MG63 (cell line): Measurements from ENCODE around the gene MRFAP1. TPM values are rescaled to one million over a fixed set of nuclear protein-coding genes. Genes with fewer than 3 reads are reported as not detected.
"Not testable (repeated sequence)": the region's sequence is repeated elsewhere in the genome, so short reads cannot be mapped to it uniquely, and the experiment has no call there.

ENCODE experiments used
- DNase-seq: peaks from one replicate; pipeline ENCODE4 v3.0.0-alpha.2; 2020
- H3K27me3 ChIP-seq: fragments of 250-450 bp; sonication (Bioruptor Pico); 2 replicates; pipeline ENCODE4 v1.5.1; 2020; ENCODE audit warnings: mild to moderate bottlenecking, moderate library complexity
- H3K36me3 ChIP-seq: fragments of 250-450 bp; sonication (Bioruptor Pico); 2 replicates; pipeline ENCODE4 v1.5.1; 2020; ENCODE audit warnings: mild to moderate bottlenecking, moderate library complexity
- H3K4me3 ChIP-seq: fragments of 250-450 bp; sonication (Bioruptor Pico); 2 replicates; pipeline ENCODE4 v1.5.1; 2020; ENCODE audit warnings: mild to moderate bottlenecking, moderate library complexity
- H3K9me3 ChIP-seq: fragments of 250-450 bp; sonication (Bioruptor Pico); 2 replicates; pipeline ENCODE4 v1.5.1; 2020; ENCODE audit warnings: mild to moderate bottlenecking, moderate library complexity
- total RNA-seq: library from RNA; depleted of rRNA; stranded (reverse); fragments of >200 nt; shearing (Covaris generic); gene quantifications from 2 replicates; pipeline ENCODE4 v1.2.3, GENCODE V29; 2014; ENCODE audit warnings: low replicate concordance

MRFAP1 gene
- total RNA-seq, 1 experiment from 2014 or later = 155 TPM

DNA sequence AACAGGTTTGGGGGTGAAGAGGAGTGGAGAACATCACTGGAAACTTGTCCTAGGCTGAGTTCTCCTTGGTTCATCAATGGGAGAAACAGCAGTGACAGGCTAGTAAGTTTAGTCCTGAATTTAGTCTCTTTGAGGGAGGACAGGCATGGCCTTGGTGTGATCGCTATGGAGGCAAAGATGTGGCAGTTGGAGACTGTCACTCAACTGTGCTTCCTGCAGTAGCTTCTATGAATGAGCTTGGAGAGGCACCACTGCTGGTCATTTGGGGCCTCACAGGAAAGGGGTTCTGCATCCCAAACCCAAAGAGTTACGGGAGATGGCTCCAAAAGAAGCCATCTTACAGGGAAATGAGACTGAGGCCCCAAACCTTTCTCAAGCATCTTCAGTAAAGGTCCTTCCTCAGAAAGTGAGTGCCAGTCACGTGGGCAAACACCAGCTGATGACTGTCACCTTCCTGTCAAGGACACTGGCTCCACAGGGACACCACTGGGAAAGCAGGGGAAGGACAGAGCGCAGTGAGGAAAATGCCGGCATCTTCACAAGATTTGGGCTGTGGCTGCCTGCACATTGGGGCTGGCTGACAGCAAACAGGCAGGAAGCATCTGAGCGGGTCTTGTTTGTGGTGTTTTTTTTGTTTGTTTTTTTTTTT is 7.2 kb downstream of the MRFAP1 start:
- H3K9me3 ChIP-seq = no peaks in the 10 kb centered on the region

DNA sequence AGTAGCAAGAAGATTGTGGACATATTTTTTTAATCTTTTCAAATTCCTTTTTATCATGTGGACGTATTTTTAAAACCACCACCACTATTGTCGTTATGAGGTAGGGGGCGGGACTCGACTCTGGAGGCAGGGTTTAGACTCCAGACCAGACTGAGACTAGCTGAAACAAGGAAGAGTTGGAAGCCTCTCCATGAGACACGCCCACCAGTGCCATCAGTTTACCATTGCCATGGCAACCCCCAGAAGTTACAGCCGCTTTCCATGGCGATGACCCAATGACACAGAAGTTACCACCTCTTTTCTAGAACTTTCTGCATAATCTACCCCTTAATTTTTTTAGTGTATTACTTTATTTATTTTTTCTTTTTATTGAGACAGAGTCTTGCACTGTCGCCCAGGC is 8.7 kb downstream of the MRFAP1 start:
- Histone ChIP-seq H3K27me3 (no peaks in the 10 kb centered on the region), H3K36me3 (no peaks in the 10 kb centered on the region), H3K9me3 (no peaks in the 10 kb centered on the region), H3K4me3 (no peak overlapping the region)
- DNase-seq = no peak

More for the DNA sequence above, 7.2 kb downstream of the MRFAP1 start:
- DNase-seq = no peak
- Histone ChIP-seq H3K36me3 (peaks cover 7% of the 10 kb centered on the region), H3K4me3 (no peak overlapping the region), H3K27me3 (no peaks in the 10 kb centered on the region)

DNA sequence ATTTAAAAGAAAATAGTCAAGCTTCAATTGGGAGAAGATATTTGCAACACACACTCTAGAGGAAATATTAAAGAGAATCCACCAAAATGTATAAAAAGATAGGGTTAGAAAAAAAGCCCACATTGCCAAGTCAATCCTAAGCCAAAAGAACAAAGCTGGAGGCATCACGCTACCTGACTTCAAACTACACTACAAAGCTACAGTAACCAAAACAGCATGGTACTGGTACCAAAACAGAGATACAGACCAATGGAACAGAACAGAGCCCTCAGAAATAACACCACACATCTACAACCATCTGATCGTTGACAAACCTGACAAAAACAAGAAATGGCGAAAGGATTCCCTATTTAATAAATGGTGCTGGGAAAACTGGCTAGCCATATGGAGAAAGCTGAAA is 13.7 kb downstream of the MRFAP1 start:
- not testable (repeated sequence) for H3K27me3 ChIP-seq, H3K36me3 ChIP-seq, DNase-seq, H3K9me3 ChIP-seq, H3K4me3 ChIP-seq

DNA sequence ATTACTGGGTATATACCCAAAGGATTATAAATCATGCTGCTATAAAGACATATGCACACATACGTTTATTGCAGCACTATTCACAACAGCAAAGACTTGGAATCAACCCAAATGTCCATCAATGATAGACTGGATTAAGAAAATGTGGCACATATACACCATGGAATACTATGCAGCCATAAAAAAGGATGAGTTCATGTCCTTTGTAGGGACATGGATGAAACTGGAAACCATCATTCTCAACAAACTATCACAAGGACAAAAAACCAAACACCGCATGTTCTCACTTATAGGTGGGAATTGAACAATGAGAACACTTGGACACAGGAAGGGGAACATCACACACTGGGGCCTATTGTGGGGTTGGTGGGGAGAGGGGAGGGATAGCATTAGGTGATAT is 14.8 kb downstream of the MRFAP1 start:
- DNase-seq, H3K9me3 ChIP-seq, H3K27me3 ChIP-seq, H3K36me3 ChIP-seq, H3K4me3 ChIP-seq: not testable (repeated sequence)

DNA sequence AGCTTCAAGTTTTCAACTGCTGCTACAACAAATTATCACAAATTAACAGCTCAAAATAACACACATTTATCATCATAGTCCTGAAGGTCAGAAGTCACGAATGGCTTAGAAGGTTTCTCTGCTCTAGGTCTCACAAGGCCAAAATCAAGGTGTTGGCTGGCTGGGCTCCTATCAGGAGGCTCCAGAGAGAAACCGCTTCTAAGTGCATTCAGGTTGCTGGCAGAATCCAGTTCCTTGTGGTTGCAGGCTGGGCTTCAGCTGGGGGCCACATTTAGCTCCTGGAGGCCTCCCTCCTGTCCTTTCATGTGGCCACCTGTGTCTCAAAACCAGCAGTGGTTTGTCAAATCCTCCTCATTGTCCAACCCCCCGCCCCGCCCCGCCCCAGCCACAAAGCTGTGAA is 15.4 kb downstream of the MRFAP1 start:
- Histone ChIP-seq H3K27me3 (no peaks in the 10 kb centered on the region), H3K9me3 (no peaks in the 10 kb centered on the region), H3K4me3 (no peak overlapping the region), H3K36me3 (no peaks in the 10 kb centered on the region)
- no peak for DNase-seq

DNA sequence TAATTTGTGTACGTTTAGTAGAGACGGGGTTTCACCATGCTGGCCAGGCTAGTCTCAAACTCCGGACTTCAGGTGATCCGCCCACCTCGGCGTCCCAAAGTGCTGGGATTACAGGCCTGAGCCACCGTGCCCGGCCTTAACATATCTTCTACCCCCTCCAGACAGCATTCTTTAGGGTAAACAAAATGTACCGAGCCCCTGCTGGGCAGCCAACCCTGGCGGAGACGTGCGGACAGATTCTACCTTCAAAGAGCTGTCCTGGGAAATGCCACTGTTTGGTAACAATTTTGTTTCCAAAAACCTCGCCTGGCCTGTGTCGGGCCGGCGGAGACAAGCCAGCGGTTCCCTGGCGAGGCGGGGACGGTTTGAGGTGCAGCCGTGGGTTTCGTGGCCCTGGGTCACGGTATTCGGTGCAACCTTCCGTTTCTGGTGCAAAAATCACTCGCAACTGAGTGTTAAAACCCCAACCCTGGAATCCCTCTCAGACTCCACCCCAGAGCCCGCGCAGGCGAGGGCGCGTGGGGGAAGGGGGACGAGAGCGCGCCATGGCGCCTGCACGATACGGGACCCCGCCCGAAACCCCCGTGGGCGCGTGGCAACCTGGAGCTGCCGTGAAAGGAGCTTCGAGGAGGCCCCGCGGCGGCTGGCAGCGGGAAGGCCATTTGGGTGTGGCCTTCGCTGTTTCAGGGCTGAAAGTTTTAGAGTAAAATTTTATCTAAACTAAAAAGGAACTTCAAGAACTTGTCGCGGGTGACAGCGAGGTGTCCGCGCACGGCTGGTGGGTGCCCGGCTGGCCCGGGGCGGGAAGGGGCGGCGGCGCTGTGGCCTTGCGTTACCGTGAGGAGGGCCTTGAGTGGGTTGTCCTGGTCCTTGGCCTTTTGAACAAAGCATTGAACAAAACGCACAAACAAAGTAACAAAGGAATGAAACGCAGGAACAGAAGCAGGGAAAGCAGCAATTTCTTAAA is 17.0 kb downstream of the MRFAP1 start:
- DNase-seq = no peak
- Histone ChIP-seq H3K27me3 (no peaks in the 10 kb centered on the region), H3K9me3 (no peaks in the 10 kb centered on the region), H3K4me3 (no peak overlapping the region), H3K36me3 (no peaks in the 10 kb centered on the region)

DNA sequence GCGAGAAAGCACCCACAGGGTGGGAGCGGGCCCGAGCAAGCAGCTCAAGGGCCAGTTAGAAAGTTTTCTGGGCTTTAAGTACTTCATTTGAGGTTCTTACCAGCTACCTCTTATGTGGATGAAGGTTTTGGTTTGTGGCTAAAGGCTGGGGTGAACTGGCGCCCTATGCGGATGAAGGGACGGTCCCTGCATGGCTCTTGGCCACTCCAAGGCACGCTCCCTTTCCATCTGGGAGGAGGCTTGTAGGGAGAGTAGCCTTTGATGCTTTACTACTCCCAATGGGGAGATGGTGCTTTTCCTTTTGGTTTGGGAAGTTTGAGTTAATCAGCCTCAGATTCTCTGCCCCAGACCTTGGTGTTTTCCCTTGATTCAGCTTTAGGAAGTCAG is 17.7 kb downstream of the MRFAP1 start:
- DNase-seq = no peak
- no peak overlapping the region for H3K4me3 ChIP-seq
- no peaks in the 10 kb centered on the region for H3K9me3 ChIP-seq
- no peaks in the 10 kb centered on the region for H3K36me3 ChIP-seq
- no peaks in the 10 kb centered on the region for H3K27me3 ChIP-seq

DNA sequence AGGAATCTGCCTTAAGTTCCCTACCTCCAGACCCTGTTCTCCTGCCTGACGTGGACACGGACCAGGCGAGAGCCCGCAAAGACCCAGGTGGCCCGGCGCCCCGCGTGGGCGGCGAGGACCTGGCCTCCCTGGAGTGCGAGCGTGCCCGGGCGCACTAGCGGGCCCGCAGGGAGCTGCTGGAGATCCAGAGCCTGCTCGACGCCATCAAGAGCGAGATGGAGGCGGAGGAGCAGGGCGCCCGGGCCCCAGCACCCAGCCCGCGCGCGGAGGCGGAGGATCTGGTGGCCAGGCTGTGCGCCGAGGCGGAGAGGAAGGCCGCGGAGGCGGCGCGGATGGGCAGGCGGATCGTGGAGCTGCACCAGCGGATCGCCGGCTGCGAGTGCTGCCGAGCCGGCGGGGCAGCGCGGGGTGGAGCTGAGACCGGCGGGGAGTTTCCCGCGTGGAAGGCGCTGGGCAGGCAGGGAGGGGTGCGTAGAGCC is 18.2 kb downstream of the MRFAP1 start:
- H3K9me3 ChIP-seq = no peaks in the 10 kb centered on the region
- H3K27me3 ChIP-seq = no peaks in the 10 kb centered on the region
- DNase-seq = peak; percentile 58
- H3K36me3 ChIP-seq = no peaks in the 10 kb centered on the region
- peak overlapping the region; percentile 19 for H3K4me3 ChIP-seq

DNA sequence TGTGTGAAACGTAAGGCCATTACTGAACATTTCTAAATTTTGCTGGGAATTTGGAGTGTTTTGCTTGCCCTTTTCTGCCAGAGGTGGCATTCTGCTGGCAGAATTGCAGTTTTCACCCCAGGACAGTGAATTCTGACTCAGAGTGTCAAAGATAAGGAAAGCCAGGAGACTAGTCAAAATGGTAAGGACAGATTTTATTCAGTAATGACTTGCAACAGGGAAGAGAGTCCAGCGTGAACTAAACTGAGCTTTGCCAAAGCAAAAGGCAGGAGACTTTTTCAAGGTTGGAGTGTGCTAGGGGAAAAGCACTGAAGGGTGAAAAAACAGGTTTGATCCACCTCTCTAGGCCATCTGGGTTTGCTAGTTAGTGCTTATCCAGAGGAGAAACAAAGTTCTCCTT is 19.4 kb downstream of the MRFAP1 start:
- Histone ChIP-seq H3K9me3 (no peaks in the 10 kb centered on the region), H3K27me3 (no peaks in the 10 kb centered on the region), H3K4me3 (no peak overlapping the region), H3K36me3 (no peaks in the 10 kb centered on the region)
- peak; percentile 10 for DNase-seq

DNA sequence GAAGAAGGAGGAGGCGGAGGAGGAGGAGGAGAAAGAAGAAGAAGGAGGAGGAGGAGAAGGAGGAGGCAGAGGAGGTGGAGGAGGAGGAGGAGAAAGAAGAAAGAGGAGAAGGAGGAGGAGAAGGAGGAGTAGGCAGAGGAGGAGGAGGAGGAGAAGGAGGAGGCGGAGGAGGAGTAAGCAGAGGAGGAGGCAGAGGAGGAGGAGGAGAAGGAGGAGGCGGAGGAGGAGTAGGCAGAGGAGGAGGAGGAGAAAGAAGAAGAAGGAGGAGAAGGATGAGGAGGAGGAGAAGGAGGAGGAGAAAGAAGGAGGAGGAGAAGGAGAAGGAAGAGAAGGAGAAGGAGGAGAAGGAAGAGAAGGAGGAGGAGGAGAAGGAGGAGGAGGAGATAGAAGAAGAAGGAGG is 19.9 kb downstream of the MRFAP1 start:
- no peak for DNase-seq

DNA sequence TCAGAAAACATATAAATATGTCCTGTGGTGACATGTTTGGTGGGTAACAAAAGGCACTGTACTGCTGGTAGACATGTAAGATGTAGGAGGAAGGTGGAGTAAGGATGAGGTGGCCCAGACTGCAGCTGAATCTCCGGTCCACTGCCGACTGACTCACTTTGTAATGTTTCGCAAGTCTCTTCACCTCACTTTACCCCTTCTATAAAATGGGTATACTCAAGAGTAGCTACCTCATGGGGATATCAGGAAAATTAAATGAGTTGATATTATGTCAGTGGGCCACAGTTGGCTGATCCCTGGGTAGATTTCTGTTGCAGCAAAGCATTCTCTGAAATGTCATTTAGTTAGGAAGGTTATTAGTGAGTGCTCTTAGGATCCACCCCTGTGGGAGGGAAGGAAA is 22.1 kb downstream of the MRFAP1 start:
- H3K36me3 ChIP-seq = no peaks in the 10 kb centered on the region
- H3K9me3 ChIP-seq = no peaks in the 10 kb centered on the region
- no peak overlapping the region for H3K4me3 ChIP-seq
- DNase-seq = no peak
- H3K27me3 ChIP-seq = no peaks in the 10 kb centered on the region

More for the DNA sequence above, 19.9 kb downstream of the MRFAP1 start:
- Histone ChIP-seq H3K36me3 (no peaks in the 10 kb centered on the region), H3K27me3 (no peaks in the 10 kb centered on the region), H3K9me3 (no peaks in the 10 kb centered on the region), H3K4me3 (no peak overlapping the region)

DNA sequence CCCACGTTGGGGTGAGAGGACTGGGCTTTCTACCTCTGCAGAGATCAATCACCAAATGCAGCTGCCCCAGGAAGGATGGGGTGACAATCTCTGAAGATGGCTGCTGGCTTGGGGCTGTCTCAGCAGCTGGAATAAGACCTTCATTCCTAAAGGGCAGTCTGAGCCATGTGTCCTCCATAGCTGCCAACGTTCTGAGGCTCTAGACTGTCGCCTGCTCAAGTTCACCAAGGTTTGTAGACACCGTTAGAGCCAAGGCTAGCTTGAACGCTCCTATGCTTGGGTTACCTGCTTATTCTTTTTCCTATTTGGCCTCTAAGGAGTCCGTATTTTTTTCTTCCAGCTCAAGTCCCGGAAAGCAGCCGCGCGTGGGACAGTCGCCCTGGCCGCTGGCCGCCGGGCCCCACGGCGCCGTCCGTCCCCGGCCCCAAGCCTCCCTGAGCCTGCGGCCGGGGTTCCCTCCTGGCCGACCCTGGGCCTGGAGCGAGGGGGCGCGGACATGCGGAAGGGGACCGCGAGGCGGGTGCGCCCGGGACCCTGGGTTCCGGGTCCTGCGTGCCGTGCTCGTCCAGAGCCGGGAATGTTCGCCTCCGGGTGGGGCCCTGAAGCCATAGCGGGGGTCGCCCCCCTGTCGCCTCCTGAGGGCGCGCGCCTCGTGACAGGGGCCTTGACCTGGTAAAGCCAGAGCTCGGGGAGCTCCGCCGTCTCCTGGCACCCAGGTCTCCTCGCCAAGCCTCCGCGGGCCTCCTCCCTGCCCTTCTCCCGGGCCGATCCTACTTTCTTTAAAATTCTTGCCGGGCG is 23.3 kb downstream of the MRFAP1 start:
- Histone ChIP-seq H3K9me3 (no peaks in the 10 kb centered on the region), H3K36me3 (no peaks in the 10 kb centered on the region), H3K27me3 (no peaks in the 10 kb centered on the region), H3K4me3 (no peak overlapping the region)
- no peak for DNase-seq

DNA sequence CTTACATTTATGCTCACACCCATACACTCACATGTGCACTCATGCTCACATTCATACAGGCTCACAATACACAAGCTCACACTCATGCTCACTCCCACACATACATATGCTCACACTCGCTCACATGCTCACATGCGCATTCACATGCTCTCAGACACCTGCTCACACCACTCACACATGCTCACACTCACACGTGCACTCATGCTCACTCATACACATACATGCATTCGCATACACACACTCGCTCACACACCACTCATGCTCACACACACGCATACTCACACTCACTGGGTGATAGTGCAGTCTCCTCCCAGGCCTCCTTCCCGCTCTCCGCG is 24.8 kb downstream of the MRFAP1 start:
- no peak for DNase-seq
- Histone ChIP-seq H3K36me3 (no peaks in the 10 kb centered on the region), H3K4me3 (no peak overlapping the region), H3K27me3 (no peaks in the 10 kb centered on the region), H3K9me3 (no peaks in the 10 kb centered on the region)

DNA sequence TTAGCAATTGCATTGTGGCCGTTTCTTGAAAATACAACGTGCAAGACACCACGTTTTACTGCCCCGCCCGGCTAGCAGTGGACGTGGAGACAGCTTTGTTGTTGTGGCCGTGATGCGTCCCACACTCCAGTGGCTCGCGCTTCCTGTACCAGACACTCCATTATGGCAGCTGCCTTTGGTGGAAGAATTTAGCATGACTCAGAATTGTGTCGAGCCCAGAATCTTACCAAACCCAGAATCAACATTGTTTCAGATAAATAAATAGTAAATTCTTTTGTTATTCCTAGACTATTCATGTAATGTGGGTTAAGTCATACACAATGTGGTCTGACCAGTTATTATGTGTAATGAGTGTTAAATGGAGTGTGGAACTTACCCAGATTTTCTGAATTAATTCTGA is 27.9 kb downstream of the MRFAP1 start:
- Histone ChIP-seq H3K36me3 (no peaks in the 10 kb centered on the region), H3K9me3 (no peaks in the 10 kb centered on the region), H3K27me3 (no peaks in the 10 kb centered on the region), H3K4me3 (no peak overlapping the region)
- peak; percentile 68 for DNase-seq

DNA sequence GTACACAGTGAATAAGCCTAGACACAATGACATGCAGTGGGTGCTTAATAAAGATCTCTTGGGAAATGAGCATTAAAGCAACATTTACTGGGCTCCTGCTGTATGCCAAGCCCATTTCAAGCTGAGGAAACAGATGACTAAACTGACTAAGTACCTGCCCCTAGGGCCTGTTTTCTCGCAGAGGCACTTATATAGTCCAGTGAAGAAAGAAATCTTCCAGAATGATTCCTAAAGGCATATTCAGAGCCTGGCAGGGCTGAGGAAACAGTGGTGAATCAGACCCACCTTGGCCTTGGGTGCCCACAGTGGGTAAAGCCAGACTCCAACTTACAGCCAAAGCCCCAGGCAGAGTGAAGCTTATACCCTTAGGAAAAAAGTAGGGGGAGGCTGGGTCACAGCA is 31.2 kb downstream of the MRFAP1 start:
- H3K4me3 ChIP-seq = no peak overlapping the region
- no peak for DNase-seq
- H3K27me3 ChIP-seq = no peaks in the 10 kb centered on the region
- no peaks in the 10 kb centered on the region for H3K9me3 ChIP-seq
- H3K36me3 ChIP-seq = peaks cover 8% of the 10 kb centered on the region

DNA sequence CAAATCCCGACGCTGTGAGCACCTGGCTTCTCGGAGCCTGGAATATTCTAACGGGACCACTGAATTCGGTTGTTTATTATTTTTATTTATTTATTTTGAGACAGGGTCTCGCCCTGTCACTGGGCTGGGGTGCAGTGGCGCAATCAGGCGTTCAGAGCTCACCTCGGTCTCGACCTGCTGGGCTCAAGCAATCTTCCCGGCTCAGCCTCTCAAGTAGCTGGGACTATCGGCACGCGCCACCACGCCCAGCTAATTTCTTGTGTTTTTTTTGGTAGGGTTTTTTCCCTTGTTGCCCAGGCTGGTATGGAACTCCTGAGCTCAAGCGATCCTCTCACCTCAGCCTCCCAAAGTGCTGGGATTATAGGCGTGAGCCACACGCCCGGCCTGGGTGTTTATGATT is 31.6 kb downstream of the MRFAP1 start:
- Histone ChIP-seq H3K27me3 (no peaks in the 10 kb centered on the region), H3K4me3 (no peak overlapping the region), H3K9me3 (no peaks in the 10 kb centered on the region), H3K36me3 (peaks cover 8% of the 10 kb centered on the region)
- no peak for DNase-seq

DNA sequence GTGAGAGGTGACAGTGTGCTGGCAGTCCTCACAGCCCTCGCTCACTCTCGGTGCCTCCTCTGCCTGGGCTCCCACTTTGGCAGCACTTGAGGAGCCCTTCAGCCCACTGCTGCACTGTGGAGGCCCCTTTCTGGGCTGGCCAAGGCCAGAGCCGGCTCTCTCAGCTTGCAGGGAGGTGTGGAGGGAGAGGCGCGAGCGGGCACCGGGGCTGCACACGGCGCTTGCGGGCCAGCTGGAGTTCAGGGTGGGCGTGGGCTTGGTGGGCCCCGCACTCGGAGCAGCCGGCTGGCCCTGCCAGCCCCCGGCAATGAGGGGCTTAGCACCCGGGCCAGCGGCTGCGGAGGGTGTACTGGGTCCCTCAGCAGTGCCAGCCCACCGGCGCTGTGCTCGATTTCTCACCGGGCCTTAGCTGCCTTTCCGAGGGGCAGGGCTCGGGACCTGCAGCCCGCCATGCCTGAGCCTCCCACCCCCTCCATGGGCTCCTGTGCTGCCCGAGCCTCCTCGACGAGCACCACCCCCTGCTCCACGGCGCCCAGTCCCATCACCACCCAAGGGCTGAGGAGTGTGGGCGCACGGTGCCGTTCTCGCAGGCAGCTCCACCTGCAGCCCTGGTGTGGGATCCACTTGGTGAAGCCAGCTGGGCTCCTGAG is 32.2 kb downstream of the MRFAP1 start:
- H3K36me3 ChIP-seq, H3K27me3 ChIP-seq, DNase-seq, H3K9me3 ChIP-seq: not testable (repeated sequence)
- H3K4me3 ChIP-seq = peak overlapping the region; percentile 59
